IMR-90 (cell line): ENCODE data around the gene PLXNA4. TPM values are rescaled to one million over a fixed set of nuclear protein-coding genes. Genes with fewer than 3 reads are reported as not detected.

ENCODE experiments used
- ATAC-seq: fragments of 200-7000 bp; cut with Tn5 transposase; 2 replicates; pipeline ENCODE4 v1.9.1; 2020; ENCODE audit warnings: low read depth, mild to moderate bottlenecking, moderate library complexity
- BruUV-seq: library from RNA; stranded (reverse); fragments of 400-500 nt; replicated peaks from 2 replicates; lab custom pipeline; 2021; lab: Mats Ljungman, UMichigan
- CTCF ChIA-PET: fragments of 300-600 bp; formaldehyde crosslinking; extraction: SDS; loops from one replicate; lab custom pipeline; 2021; ENCODE audit warnings: antibody characterized with exemption; lab: Yijun Ruan, JAX
- POLR2A ChIA-PET: fragments of 300-600 bp; sonication (Branson Sonifier 250); formaldehyde crosslinking; loops from one replicate; lab custom pipeline; 2022; ENCODE audit warnings: antibody characterized with exemption; ENCODE audit not compliant: unreplicated experiment; lab: Charles Lee
- DNase-seq: peaks from one replicate; pipeline ENCODE4 v3.0.0; 2013
- H2AFZ ChIP-seq: replicated peaks from 2 replicates; pipeline ENCODE3; 2013; ENCODE audit warnings: low read length, mild to moderate bottlenecking; ENCODE audit not compliant: poor library complexity
- H2AK5ac ChIP-seq: 2 replicates; pipeline ENCODE4 v1.6.1; 2013; ENCODE audit warnings: low read depth, low read length, inconsistent platforms
- H2AK9ac ChIP-seq: replicated peaks from 2 replicates; pipeline ENCODE3; 2013; ENCODE audit warnings: mild to moderate bottlenecking, low read depth, low read length, moderate library complexity; ENCODE audit not compliant: poor library complexity
- H2BK120ac ChIP-seq: 2 replicates; pipeline ENCODE4 v1.6.1; 2013; ENCODE audit warnings: low read depth, low read length, inconsistent platforms
- H2BK15ac ChIP-seq: 3 replicates; pipeline ENCODE4 v1.6.1; 2013; ENCODE audit warnings: low read depth, low read length, inconsistent platforms
- H2BK20ac ChIP-seq: 2 replicates; pipeline ENCODE4 v1.6.1; 2013; ENCODE audit warnings: low read depth, mild to moderate bottlenecking, inconsistent platforms, low read length, moderate library complexity
- H2BK5ac ChIP-seq: 2 replicates; pipeline ENCODE4 v1.6.1; 2013; ENCODE audit warnings: mild to moderate bottlenecking, low read depth, low read length, inconsistent platforms; ENCODE audit not compliant: poor library complexity, severe bottlenecking
- H3K14ac ChIP-seq: replicated peaks from 2 replicates; pipeline ENCODE4 v1.6.1; 2013; ENCODE audit warnings: low read depth, low read length, inconsistent platforms
- H3K18ac ChIP-seq: 2 replicates; pipeline ENCODE4 v1.6.1; 2013; ENCODE audit warnings: low read depth, low read length, control low read depth
- H3K23ac ChIP-seq: 2 replicates; pipeline ENCODE4 v1.6.1; 2013; ENCODE audit warnings: low read depth, low read length, inconsistent platforms
- H3K27ac ChIP-seq: 2 replicates; pipeline ENCODE4 v1.5.1; 2013; ENCODE audit warnings: mild to moderate bottlenecking, control low read depth, low read length; ENCODE audit not compliant: insufficient read depth
- H3K27me3 ChIP-seq: 2 replicates; pipeline ENCODE4 v1.6.1; 2013; ENCODE audit warnings: low read length; ENCODE audit not compliant: control insufficient read depth, insufficient read depth
- H3K36me3 ChIP-seq: 2 replicates; pipeline ENCODE4 v1.6.1; 2013; ENCODE audit warnings: low read length, mixed read lengths; ENCODE audit not compliant: control insufficient read depth, insufficient read depth
- H3K4ac ChIP-seq: 2 replicates; pipeline ENCODE4 v1.6.1; 2013; ENCODE audit warnings: low read depth, low read length, inconsistent platforms
- H3K4me1 ChIP-seq: 2 replicates; pipeline ENCODE4 v1.6.1; 2013; ENCODE audit warnings: low read length, mixed read lengths; ENCODE audit not compliant: control insufficient read depth, insufficient read depth
- H3K4me2 ChIP-seq: 2 replicates; pipeline ENCODE4 v1.6.1; 2013; ENCODE audit warnings: low read depth, mild to moderate bottlenecking, control low read depth, low read length, moderate library complexity
- H3K4me3 ChIP-seq: 2 replicates; pipeline ENCODE4 v1.5.1; 2013; ENCODE audit warnings: low read depth, mild to moderate bottlenecking, control low read depth, low read length, moderate library complexity; ENCODE audit not compliant: insufficient read depth
- H3K56ac ChIP-seq: 2 replicates; pipeline ENCODE4 v1.6.1; 2013; ENCODE audit warnings: low read length, inconsistent platforms; ENCODE audit not compliant: insufficient read depth; ENCODE audit errors: extremely low read depth
- H3K79me1 ChIP-seq, 2 experiments: 2 replicates each; pipeline ENCODE4 v1.6.1; 2013; ENCODE audit warnings: low read length in 2 of 2, inconsistent platforms in 1 of 2, low read depth in 1 of 2
- H3K9ac ChIP-seq: 2 replicates; pipeline ENCODE4 v1.6.1; 2013; ENCODE audit warnings: low read depth, low read length, control low read depth
- H3K9me1 ChIP-seq: 2 replicates; pipeline ENCODE4 v1.6.1; 2013; ENCODE audit warnings: low read length, inconsistent platforms; ENCODE audit not compliant: insufficient read depth
- H3K9me3 ChIP-seq: 2 replicates; pipeline ENCODE4 v1.6.1; 2013; ENCODE audit warnings: low read length; ENCODE audit not compliant: control insufficient read depth, insufficient read depth
- H4K20me1 ChIP-seq: 2 replicates; pipeline ENCODE4 v1.6.1; 2013; ENCODE audit warnings: low read length, inconsistent platforms; ENCODE audit not compliant: insufficient read depth
- H4K5ac ChIP-seq: 2 replicates; pipeline ENCODE4 v1.6.1; 2013; ENCODE audit warnings: mild to moderate bottlenecking, low read depth, low read length, control low read depth
- H4K8ac ChIP-seq, 2 experiments: 2 replicates each; pipeline ENCODE4 v1.6.1; 2013; ENCODE audit warnings: low read depth in 2 of 2, low read length in 2 of 2, control low read depth in 1 of 2, inconsistent platforms in 1 of 2
- H4K91ac ChIP-seq: 2 replicates; pipeline ENCODE4 v1.6.1; 2013; ENCODE audit warnings: low read depth, low read length, inconsistent platforms; ENCODE audit not compliant: insufficient read depth
- BHLHE40 ChIP-seq: fragments of 150-350 bp; IDR thresholded peaks from 2 replicates; pipeline ENCODE4 v1.6.1; 2016; ENCODE audit warnings: mild to moderate bottlenecking, low read depth, low read length
- CEBPB ChIP-seq: IDR thresholded peaks from 2 replicates; pipeline ENCODE4 v1.6.1; 2012; ENCODE audit warnings: low read depth, low read length, improper control_type of control experiment
- CHD1 ChIP-seq: IDR thresholded peaks from 2 replicates; pipeline ENCODE4 v1.6.1; 2012; ENCODE audit warnings: low read depth, low read length, improper control_type of control experiment
- FOS ChIP-seq: fragments of 150-350 bp; IDR thresholded peaks from 2 replicates; pipeline ENCODE4 v1.6.1; 2016; ENCODE audit warnings: low read depth, low read length
- MAFK ChIP-seq: IDR thresholded peaks from 2 replicates; pipeline ENCODE4 v1.6.1; 2012; ENCODE audit warnings: low read depth, low read length, improper control_type of control experiment
- MAZ ChIP-seq: IDR thresholded peaks from 2 replicates; pipeline ENCODE4 v1.6.1; 2012; ENCODE audit warnings: low read depth, mild to moderate bottlenecking, low read length, improper control_type of control experiment, moderate library complexity, borderline replicate concordance
- MXI1 ChIP-seq: IDR thresholded peaks from 2 replicates; pipeline ENCODE4 v1.6.1; 2012; ENCODE audit warnings: low read depth, mild to moderate bottlenecking, low read length, moderate library complexity, borderline replicate concordance
- POLR2A ChIP-seq: IDR thresholded peaks from 2 replicates; pipeline ENCODE4 v1.6.1; 2012; ENCODE audit warnings: mild to moderate bottlenecking, low read depth, low read length
- RAD21 ChIP-seq: IDR thresholded peaks from 2 replicates; pipeline ENCODE4 v1.6.1; 2012; ENCODE audit warnings: low read length, improper control_type of control experiment
- RCOR1 ChIP-seq: IDR thresholded peaks from 2 replicates; pipeline ENCODE4 v1.6.1; 2012; ENCODE audit warnings: mild to moderate bottlenecking, low read length, improper control_type of control experiment; ENCODE audit not compliant: insufficient replicate concordance
- RFX5 ChIP-seq: IDR thresholded peaks from 2 replicates; pipeline ENCODE4 v1.8.0; 2012; ENCODE audit warnings: low read depth, mild to moderate bottlenecking, low read length, moderate library complexity
- WGBS, 2 experiments: methylation state at CpG; one replicate each; pipeline versions ENCODE4 v1.1.5 to v1.1.7; 2013; ENCODE audit warnings: missing lambda C conversion rate in 2 of 2; ENCODE audit not compliant: insufficient read length in 1 of 2; ENCODE audit errors: extremely low coverage in 2 of 2; 5-methylcytosine and 5-hydroxymethylcytosine counted together
- dilution Hi-C: fragments of 300-500 bp; cut with HindIII; formaldehyde crosslinking; loops from one replicate; pipeline ENCODE4 v1.14.3; 2018; ENCODE audit warnings: low sequenced_read_pairs; ENCODE audit not compliant: unreplicated experiment
- in situ Hi-C: fragments of 300-500 bp; cut with MboI; formaldehyde crosslinking; loops from 3 replicates; pipeline ENCODE4 v1.14.3; 2019; ENCODE audit warnings: low sequenced_read_pairs, inconsistent platforms, mixed read lengths
- intact Hi-C: fragments of 100-400 bp; cut with micrococcal nuclease; formaldehyde crosslinking; loops from 2 replicates; pipeline ENCODE4 v1.10.0; 2022
- polyA plus RNA-seq, 3 experiments: library from polyadenylated mRNA; depleted of rRNA; stranded (reverse); fragments of >200 nt; gene quantifications; 2 replicates each; pipeline ENCODE4 v1.2.3, GENCODE V29; 2012; ENCODE audit warnings: low replicate concordance in 1 of 3
- total RNA-seq: library from RNA; depleted of rRNA; stranded (reverse); fragments of >200 nt; gene quantifications from 2 replicates; pipeline ENCODE4 v1.2.3, GENCODE V29; 2012
- TF ChIP-seq, protein P1 (sequence below): fragments of 150-350 bp; IDR thresholded peaks from 2 replicates; pipeline ENCODE4 v1.6.1; 2017; ENCODE audit warnings: mild to moderate bottlenecking, antibody characterized with exemption, low read length, low read depth
- TF ChIP-seq, protein P2 (sequence below): fragments of 150-350 bp; IDR thresholded peaks from 2 replicates; pipeline ENCODE4 v1.6.1; 2016; ENCODE audit warnings: low read depth, mild to moderate bottlenecking, low read length, moderate library complexity, borderline replicate concordance

PLXNA4 gene
- total and polyA plus RNA-seq, 2 of the 4 experiments (the other 2 are of a cell fraction) = under 0.01 TPM

DNA sequence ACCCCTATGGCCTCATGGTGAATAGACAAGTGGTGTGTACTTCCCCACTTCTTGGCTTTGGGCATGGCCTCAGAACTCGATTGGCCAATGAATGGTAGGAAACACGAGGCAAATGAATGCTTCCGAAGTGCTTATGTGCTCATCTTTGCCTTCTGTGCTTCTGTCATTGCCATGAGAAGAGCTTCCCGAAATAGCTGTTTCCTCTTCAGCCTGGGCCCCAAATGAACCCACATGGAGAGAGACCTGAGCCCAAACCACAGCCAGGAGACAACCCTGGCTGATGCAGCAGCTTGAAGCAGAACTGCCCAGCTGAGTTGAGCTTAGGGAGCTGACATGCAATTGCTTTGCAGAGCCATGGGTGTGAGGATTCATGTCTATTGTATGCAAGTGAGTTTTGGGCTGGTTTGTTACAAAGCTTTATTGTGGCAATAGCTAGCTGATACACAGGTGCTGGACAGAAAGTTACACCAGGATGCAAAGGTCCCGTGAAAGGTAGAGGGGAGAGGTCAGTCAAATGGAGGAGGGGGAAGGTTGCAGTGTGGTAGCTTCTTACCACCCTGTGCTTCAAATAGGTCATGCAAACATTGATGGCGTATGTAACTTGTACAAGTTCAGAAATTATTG is 328.2 kb downstream of the PLXNA4 start:
- in situ Hi-C loops = no loop called here

More for the DNA sequence above, 328.2 kb downstream of the PLXNA4 start:
- Histone ChIP-seq H2BK15ac (no peak overlapping the region), H4K8ac (no peak overlapping the region), H3K4me2 (no peak overlapping the region), H2BK120ac (no peak overlapping the region), H3K9me3 (no peaks in the 10 kb centered on the region), H3K4me3 (no peak overlapping the region), H3K4me1 (no peaks in the 10 kb centered on the region), H4K5ac (no peak overlapping the region), H3K9ac (no peak overlapping the region), H3K18ac (no peak overlapping the region), H4K91ac (no peak overlapping the region), H3K27ac (no peak overlapping the region), H2AFZ (no peak overlapping the region), H3K9me1 (no peaks in the 10 kb centered on the region), H4K20me1 (no peaks in the 10 kb centered on the region), H2AK9ac (no peak overlapping the region), H3K56ac (no peak overlapping the region), H3K27me3 (no peaks in the 10 kb centered on the region), H2BK20ac (no peak overlapping the region), H2BK5ac (no peak overlapping the region), H3K79me1 (no peaks in the 10 kb centered on the region), H3K36me3 (no peaks in the 10 kb centered on the region), H3K14ac (no peak overlapping the region), H2AK5ac (no peak overlapping the region), H3K23ac (no peak overlapping the region), H3K4ac (no peak overlapping the region)
- no peak for DNase-seq
- intact Hi-C loops = no loop called here
- no peak for ATAC-seq
- 42% methylated on average over 4 of the region's 6 CpGs; no CpG with 5 or more reads in 1 of the 2 experiments for WGBS, 2 experiments
- dilution Hi-C loops = no loop called here
- ChIA-PET CTCF (no interaction called here), POLR2A (no interaction called here)
- BruUV-seq = no TSS peak
- TF ChIP-seq FOS (no peak), RCOR1 (no peak), RFX5 (no peak), POLR2A (no peak), CEBPB (no peak), CHD1 (no peak), MAZ (no peak), MAFK (no peak), MXI1 (no peak), BHLHE40 (no peak), RAD21 (no peak)
- TF ChIP-seq, protein P1, sequence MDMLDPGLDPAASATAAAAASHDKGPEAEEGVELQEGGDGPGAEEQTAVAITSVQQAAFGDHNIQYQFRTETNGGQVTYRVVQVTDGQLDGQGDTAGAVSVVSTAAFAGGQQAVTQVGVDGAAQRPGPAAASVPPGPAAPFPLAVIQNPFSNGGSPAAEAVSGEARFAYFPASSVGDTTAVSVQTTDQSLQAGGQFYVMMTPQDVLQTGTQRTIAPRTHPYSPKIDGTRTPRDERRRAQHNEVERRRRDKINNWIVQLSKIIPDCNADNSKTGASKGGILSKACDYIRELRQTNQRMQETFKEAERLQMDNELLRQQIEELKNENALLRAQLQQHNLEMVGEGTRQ = no peak
- TF ChIP-seq, protein P2, sequence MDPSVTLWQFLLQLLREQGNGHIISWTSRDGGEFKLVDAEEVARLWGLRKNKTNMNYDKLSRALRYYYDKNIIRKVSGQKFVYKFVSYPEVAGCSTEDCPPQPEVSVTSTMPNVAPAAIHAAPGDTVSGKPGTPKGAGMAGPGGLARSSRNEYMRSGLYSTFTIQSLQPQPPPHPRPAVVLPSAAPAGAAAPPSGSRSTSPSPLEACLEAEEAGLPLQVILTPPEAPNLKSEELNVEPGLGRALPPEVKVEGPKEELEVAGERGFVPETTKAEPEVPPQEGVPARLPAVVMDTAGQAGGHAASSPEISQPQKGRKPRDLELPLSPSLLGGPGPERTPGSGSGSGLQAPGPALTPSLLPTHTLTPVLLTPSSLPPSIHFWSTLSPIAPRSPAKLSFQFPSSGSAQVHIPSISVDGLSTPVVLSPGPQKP = no peak
